Stomach (tissue), 4 donors: Measurements from ENCODE around the gene SCG2.

Experiments used
- EP300 ChIP-seq: sonication (generic); formaldehyde crosslinking; IDR thresholded peaks from one replicate; pipeline ENCODE4 v1.6.1; 2017; ENCODE audit warnings: antibody characterized with exemption
- POLR2A ChIP-seq, 4 donors: fragments of 450-650 bp; IDR thresholded peaks; one replicate each; pipeline ENCODE4 v1.6.1; 2016; ENCODE audit warnings: antibody characterized with exemption in 4 of 4, control low read depth in 2 of 4, mild to moderate bottlenecking in 1 of 4, moderate library complexity in 1 of 4
- POLR2AphosphoS5 ChIP-seq, 3 donors: sonication (generic); formaldehyde crosslinking; IDR thresholded peaks; one replicate each; pipeline ENCODE4 v1.6.1; 2016; ENCODE audit warnings: antibody characterized with exemption in 3 of 3
- TF ChIP-seq, protein P1 (sequence below), 7 experiments: fragments of 450-650 bp in 4 of 7; fragments of 200-600 bp in 3 of 7; sonication (generic) in 3 of 7; IDR thresholded peaks; one replicate each; pipeline ENCODE4 v1.5.1; 2016 to 2019; ENCODE audit warnings: antibody characterized with exemption in 7 of 7, control low read depth in 2 of 7, mild to moderate bottlenecking in 1 of 7

GRCh38 chr2:223601018-223601417 lies 1.1 kb downstream of the SCG2 start:
- TF ChIP-seq POLR2AphosphoS5 (IDR thresholded peaks at IDR 0.05) (no peak), POLR2A (IDR thresholded peaks at IDR 0.05) (no peak), EP300 (no peak)
- TF ChIP-seq, protein P1, sequence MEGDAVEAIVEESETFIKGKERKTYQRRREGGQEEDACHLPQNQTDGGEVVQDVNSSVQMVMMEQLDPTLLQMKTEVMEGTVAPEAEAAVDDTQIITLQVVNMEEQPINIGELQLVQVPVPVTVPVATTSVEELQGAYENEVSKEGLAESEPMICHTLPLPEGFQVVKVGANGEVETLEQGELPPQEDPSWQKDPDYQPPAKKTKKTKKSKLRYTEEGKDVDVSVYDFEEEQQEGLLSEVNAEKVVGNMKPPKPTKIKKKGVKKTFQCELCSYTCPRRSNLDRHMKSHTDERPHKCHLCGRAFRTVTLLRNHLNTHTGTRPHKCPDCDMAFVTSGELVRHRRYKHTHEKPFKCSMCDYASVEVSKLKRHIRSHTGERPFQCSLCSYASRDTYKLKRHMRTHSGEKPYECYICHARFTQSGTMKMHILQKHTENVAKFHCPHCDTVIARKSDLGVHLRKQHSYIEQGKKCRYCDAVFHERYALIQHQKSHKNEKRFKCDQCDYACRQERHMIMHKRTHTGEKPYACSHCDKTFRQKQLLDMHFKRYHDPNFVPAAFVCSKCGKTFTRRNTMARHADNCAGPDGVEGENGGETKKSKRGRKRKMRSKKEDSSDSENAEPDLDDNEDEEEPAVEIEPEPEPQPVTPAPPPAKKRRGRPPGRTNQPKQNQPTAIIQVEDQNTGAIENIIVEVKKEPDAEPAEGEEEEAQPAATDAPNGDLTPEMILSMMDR (IDR thresholded peaks at IDR 0.05): no peak
